ENCODE results near the gene FTO. TPM values are rescaled to one million over a fixed set of nuclear protein-coding genes. Genes with fewer than 3 reads are reported as not detected.

Gene FTO
- total and polyA plus RNA-seq, 2 of the 8 experiments (the other 6 are each of a cell fraction or from before 2014, with no cell fraction given): 34.5 to 59.8 TPM

GRCh38 chr16:54007504-54007903 lies 303.5 kb downstream of the FTO start:
- Histone ChIP-seq H3K4me2 (ENCODE audit: insufficient read depth in 1 of 2, low read depth in 2 of 2, low read length in 2 of 2) (no peak overlapping the region), H4K91ac (replicated peaks; ENCODE audit: insufficient read length, low read length) (no peak overlapping the region), H3K36me3 (ENCODE audit: control insufficient read depth in 2 of 4, insufficient read depth in 4 of 4, low read length in 3 of 4) (no peaks in the 10 kb centered on the region), H4K5ac (ENCODE audit: insufficient read length, low read depth, low read length) (no peak overlapping the region), H3K4me1 (replicated peaks in 1 of 4; ENCODE audit: control insufficient read depth in 3 of 4, insufficient read depth in 4 of 4, low read length in 3 of 4) (no peaks in the 10 kb centered on the region), H2BK5ac (ENCODE audit: low read depth, low read length) (no peak overlapping the region), H3K4ac (replicated peaks; ENCODE audit: insufficient read length, low read depth, low read length) (no peak overlapping the region), H3K23ac (ENCODE audit: insufficient read length) (no peak overlapping the region), H3K79me2 (ENCODE audit: control insufficient read depth in 1 of 2, insufficient read depth in 2 of 2, low read length in 2 of 2) (no peaks in the 10 kb centered on the region), H4K8ac (ENCODE audit: extremely low read depth, insufficient read depth, low read length) (no peak overlapping the region), H2BK120ac (replicated peaks; ENCODE audit: low read depth, low read length) (no peak overlapping the region), H2AFZ (ENCODE audit: low read length) (no peak overlapping the region), H3K23me2 (ENCODE audit: low read depth, low read length) (no peaks in the 10 kb centered on the region), H3K18ac (ENCODE audit: extremely low read depth, low read length) (no peak overlapping the region), H4K20me1 (replicated peaks in 1 of 2; ENCODE audit: control insufficient read depth in 1 of 2, insufficient read depth in 2 of 2, low read length in 2 of 2) (peaks cover 0 to 1% of the 10 kb centered on the region in 2 experiments), H2AK5ac (ENCODE audit: low read depth, low read length) (no peak overlapping the region), H3K9me3 (ENCODE audit: insufficient read depth in 2 of 2, low read depth in 1 of 2, low read length in 1 of 2) (0 out of 4 replicates have a peak, but pooled peaks cover 0 to 2% of the 10 kb centered on the region in 2 experiments), H2BK15ac (ENCODE audit: low read length) (no peak overlapping the region), H3K79me1 (ENCODE audit: low read depth, low read length) (no peaks in the 10 kb centered on the region), H2BK20ac (ENCODE audit: low read length) (no peak overlapping the region), H3K56ac (replicated peaks; ENCODE audit: insufficient read length, low read depth, low read length) (no peak overlapping the region), H3K4me3 (ENCODE audit: extremely low read depth in 1 of 4, insufficient read depth in 2 of 4, low read depth in 3 of 4, low read length in 4 of 4) (no peak overlapping the region), H3K14ac (ENCODE audit: insufficient read length) (no peak overlapping the region), H2BK12ac (ENCODE audit: low read depth, low read length) (no peak overlapping the region), H3K9ac (replicated peaks in 1 of 4; ENCODE audit: extremely low read depth in 1 of 4, low read depth in 3 of 4, low read length in 3 of 4) (no peak overlapping the region), H3K27ac (ENCODE audit: low read depth, low read length) (no peak overlapping the region), H3K27me3 (replicated peaks in 1 of 4; ENCODE audit: control insufficient read depth in 3 of 4, extremely low read depth in 1 of 4, insufficient read depth in 3 of 4, low read length in 3 of 4) (no peaks in the 10 kb centered on the region)
- ChIA-PET POLR2A (ENCODE audit: partially characterized antibody) (no interaction called here), CTCF (ENCODE audit: partially characterized antibody) (interaction anchor here (1.0 kb wide), 1 partner anchor 10 kb away, joined by 3 read pairs; no protein-coding TSS in a partner anchor)
- DNase-seq (ENCODE audit: low read depth in 1 of 2, low spot score in 2 of 2): no peak
- 96% methylated on average over 2 of the region's 2 CpGs; no CpG with 5 or more reads in 1 of the 2 experiments for WGBS, 2 experiments (ENCODE audit: extremely low coverage in 1 of 2, insufficient coverage in 1 of 2, insufficient read length in 1 of 2, insufficient replicate concordance in 2 of 2, low coverage in 1 of 2, low lambda C conversion rate in 2 of 2, missing lambda C conversion rate in 1 of 2)
- FAIRE-seq: no peak
- no peak for TF ChIP-seq KDM1A (IDR thresholded peaks at IDR 0.05; ENCODE audit: borderline replicate concordance, low read length)
- TF ChIP-seq HDAC6 (IDR thresholded peaks at IDR 0.05; ENCODE audit: low read depth, low read length): no peak
- TF ChIP-seq NRF1 (IDR thresholded peaks at IDR 0.05; ENCODE audit: low read depth, low read length): no peak
- no peak for TF ChIP-seq SRF (IDR thresholded peaks at IDR 0.05; ENCODE audit: low read depth, low read length)
- TF ChIP-seq JUND (IDR thresholded peaks at IDR 0.05; ENCODE audit: low read length): no peak
- no peak for TF ChIP-seq CEBPB (IDR thresholded peaks at IDR 0.05; ENCODE audit: low read depth, low read length)
- no peak for TF ChIP-seq YY1 (IDR thresholded peaks at IDR 0.05; ENCODE audit: low read depth, low read length)
- no peak for TF ChIP-seq MAX (IDR thresholded peaks at IDR 0.05)

Data from H1 (cell line).